ENCODE results near the gene TNS1.

Gene TNS1

DNA sequence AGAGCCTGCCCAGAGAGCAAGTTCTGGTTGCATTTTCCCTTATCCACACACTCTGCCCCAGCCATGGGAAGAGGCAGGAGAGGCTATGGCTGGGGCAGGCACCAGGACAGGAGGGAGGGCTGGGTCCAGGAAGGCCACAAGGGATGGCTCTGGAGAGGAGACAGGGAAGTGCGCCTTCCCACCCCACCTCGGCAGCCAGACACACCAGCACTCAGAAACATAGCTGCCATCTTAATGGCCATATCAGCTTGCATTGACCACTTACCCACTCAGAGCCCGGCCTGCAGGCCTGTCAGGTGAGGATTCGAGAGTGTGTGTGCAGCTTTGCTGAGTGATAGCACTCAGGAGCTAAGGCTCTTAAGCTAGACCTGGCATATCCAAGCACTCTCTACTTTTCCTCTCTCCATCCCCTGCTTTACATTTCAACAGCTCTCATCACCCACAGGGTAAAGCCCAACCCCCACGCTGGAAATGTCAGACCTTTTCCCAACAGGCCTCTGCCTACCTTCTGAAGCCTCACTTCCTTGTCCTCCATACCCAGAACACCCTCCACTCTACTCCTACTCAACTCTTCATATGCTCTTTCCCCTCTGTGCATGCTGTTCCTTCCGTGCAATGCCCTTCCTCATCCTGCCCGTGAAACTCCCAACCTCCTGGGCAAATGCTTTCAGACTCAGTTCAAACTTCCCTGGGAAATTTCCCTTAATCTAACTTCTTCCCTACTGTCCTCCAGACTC lies 147.9 kb downstream of the TNS1 start:
- Histone ChIP-seq H3K79me2 (ENCODE audit: low read length) (no peaks in the 10 kb centered on the region), H3K4me2 (ENCODE audit: low read depth, low read length) (no peak overlapping the region), H3K27ac (ENCODE audit: low read length) (no peak overlapping the region), H4K20me1 (ENCODE audit: insufficient read depth, low read length) (no peaks in the 10 kb centered on the region), H3F3A (ENCODE audit: insufficient read depth, low read length) (no peaks in the 10 kb centered on the region), H3K36me3 (replicated peaks; ENCODE audit: insufficient read depth, low read length) (no peaks in the 10 kb centered on the region), H3K9me3 (replicated peaks; ENCODE audit: insufficient read depth, low read length) (no peaks in the 10 kb centered on the region), H3K4me1 (ENCODE audit: low read length) (no peaks in the 10 kb centered on the region), H3K27me3 (replicated peaks; ENCODE audit: insufficient read depth, low read length) (0 out of 2 replicates have a peak, but pooled peaks cover 3% of the 10 kb centered on the region), H3K9ac (ENCODE audit: low read length) (no peak overlapping the region), H2AFZ (ENCODE audit: low read length) (no peak overlapping the region), H3K9me2 (replicated peaks; ENCODE audit: insufficient read depth, low read length) (no peaks in the 10 kb centered on the region), H3K4me3 (ENCODE audit: low read length) (no peak overlapping the region)
- no peak for DNase-seq
- TF ChIP-seq EZH2 (optimal IDR thresholded peaks at IDR 0.05; ENCODE audit: low read depth, low read length) = no peak
- no peak for TF ChIP-seq EZH2phosphoT487 (IDR thresholded peaks at IDR 0.05; ENCODE audit: low read length)
- TF ChIP-seq, protein P1, sequence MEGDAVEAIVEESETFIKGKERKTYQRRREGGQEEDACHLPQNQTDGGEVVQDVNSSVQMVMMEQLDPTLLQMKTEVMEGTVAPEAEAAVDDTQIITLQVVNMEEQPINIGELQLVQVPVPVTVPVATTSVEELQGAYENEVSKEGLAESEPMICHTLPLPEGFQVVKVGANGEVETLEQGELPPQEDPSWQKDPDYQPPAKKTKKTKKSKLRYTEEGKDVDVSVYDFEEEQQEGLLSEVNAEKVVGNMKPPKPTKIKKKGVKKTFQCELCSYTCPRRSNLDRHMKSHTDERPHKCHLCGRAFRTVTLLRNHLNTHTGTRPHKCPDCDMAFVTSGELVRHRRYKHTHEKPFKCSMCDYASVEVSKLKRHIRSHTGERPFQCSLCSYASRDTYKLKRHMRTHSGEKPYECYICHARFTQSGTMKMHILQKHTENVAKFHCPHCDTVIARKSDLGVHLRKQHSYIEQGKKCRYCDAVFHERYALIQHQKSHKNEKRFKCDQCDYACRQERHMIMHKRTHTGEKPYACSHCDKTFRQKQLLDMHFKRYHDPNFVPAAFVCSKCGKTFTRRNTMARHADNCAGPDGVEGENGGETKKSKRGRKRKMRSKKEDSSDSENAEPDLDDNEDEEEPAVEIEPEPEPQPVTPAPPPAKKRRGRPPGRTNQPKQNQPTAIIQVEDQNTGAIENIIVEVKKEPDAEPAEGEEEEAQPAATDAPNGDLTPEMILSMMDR (IDR thresholded peaks at IDR 0.05; ENCODE audit: low read length) = no peak

DNA sequence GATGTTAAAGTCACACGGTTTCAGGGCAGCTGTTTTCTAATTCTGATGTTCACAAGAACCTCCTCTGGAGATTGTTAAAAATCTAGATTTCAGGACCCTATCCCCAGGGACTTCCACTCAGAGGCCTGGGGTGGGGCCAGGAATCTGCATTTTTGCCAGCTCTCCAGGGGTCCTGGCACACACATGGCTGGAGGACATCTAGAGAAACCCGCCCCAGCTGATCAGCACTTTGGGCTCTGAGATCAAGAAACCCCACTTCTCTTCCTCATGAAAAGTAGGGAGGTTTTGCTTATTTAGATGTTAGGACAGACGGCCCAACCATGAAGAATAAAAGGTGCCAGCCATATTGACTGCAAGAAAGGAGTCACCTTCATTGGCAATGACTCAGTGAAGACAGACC lies 148.8 kb downstream of the TNS1 start:
- TF ChIP-seq EZH2 (optimal IDR thresholded peaks at IDR 0.05; ENCODE audit: low read depth, low read length) (no peak), EZH2phosphoT487 (IDR thresholded peaks at IDR 0.05; ENCODE audit: low read length) (no peak)
- TF ChIP-seq, protein P1 (IDR thresholded peaks at IDR 0.05; ENCODE audit: low read length) = no peak
- no peak for DNase-seq
- H3K4me1 ChIP-seq (ENCODE audit: low read length) = no peaks in the 10 kb centered on the region
- H3F3A ChIP-seq (ENCODE audit: insufficient read depth, low read length) = no peaks in the 10 kb centered on the region
- 0 out of 2 replicates have a peak, but pooled peaks cover 3% of the 10 kb centered on the region for H3K27me3 ChIP-seq (replicated peaks; ENCODE audit: insufficient read depth, low read length)
- H3K79me2 ChIP-seq (ENCODE audit: low read length) = no peaks in the 10 kb centered on the region
- no peak overlapping the region for H3K9ac ChIP-seq (ENCODE audit: low read length)
- no peak overlapping the region for H3K4me3 ChIP-seq (ENCODE audit: low read length)
- no peaks in the 10 kb centered on the region for H4K20me1 ChIP-seq (ENCODE audit: insufficient read depth, low read length)
- H3K9me3 ChIP-seq (replicated peaks; ENCODE audit: insufficient read depth, low read length) = no peaks in the 10 kb centered on the region
- H3K4me2 ChIP-seq (ENCODE audit: low read depth, low read length) = no peak overlapping the region
- no peak overlapping the region for H2AFZ ChIP-seq (ENCODE audit: low read length)
- H3K36me3 ChIP-seq (replicated peaks; ENCODE audit: insufficient read depth, low read length) = no peaks in the 10 kb centered on the region
- no peak overlapping the region for H3K27ac ChIP-seq (ENCODE audit: low read length)
- H3K9me2 ChIP-seq (replicated peaks; ENCODE audit: insufficient read depth, low read length) = no peaks in the 10 kb centered on the region

DNA sequence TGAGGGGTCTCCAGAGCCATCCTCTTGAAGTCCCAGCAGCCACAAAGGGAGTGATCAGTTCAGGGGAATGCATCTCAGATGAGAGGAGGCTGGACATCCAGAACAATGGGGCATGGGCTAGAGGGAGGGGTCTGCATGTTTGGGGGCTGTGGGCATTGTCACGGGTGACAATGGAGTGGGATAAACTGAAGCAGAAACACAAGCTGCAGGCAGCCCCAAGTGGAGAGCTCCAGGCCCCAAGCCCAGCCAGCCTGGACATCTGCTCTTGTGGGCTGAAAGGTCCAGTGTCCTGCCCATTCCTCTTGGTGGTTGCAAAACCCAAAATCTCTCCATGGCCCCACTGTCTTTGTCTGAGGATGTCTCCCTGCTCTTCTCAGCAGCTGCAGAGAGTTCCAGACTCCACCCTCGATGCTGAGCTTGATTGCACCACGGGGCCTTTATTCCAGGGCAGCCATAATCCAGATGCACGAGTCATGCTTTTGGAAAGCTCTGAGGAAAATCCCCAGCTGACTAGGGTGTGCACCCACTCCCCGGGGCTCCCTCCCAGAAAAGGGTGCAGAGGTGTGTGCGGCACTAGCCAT lies 149.4 kb downstream of the TNS1 start:
- Histone ChIP-seq H3K79me2 (ENCODE audit: low read length) (no peaks in the 10 kb centered on the region), H3K9me3 (replicated peaks; ENCODE audit: insufficient read depth, low read length) (no peaks in the 10 kb centered on the region), H3K4me1 (ENCODE audit: low read length) (no peaks in the 10 kb centered on the region), H3K27me3 (replicated peaks; ENCODE audit: insufficient read depth, low read length) (0 out of 2 replicates have a peak, but pooled peaks cover 3% of the 10 kb centered on the region), H2AFZ (ENCODE audit: low read length) (no peak overlapping the region), H3K4me2 (ENCODE audit: low read depth, low read length) (no peak overlapping the region), H3K27ac (ENCODE audit: low read length) (no peak overlapping the region), H3K9me2 (replicated peaks; ENCODE audit: insufficient read depth, low read length) (no peaks in the 10 kb centered on the region), H3K4me3 (ENCODE audit: low read length) (no peak overlapping the region), H3K36me3 (replicated peaks; ENCODE audit: insufficient read depth, low read length) (no peaks in the 10 kb centered on the region), H4K20me1 (ENCODE audit: insufficient read depth, low read length) (no peaks in the 10 kb centered on the region), H3K9ac (ENCODE audit: low read length) (no peak overlapping the region), H3F3A (ENCODE audit: insufficient read depth, low read length) (no peaks in the 10 kb centered on the region)
- no peak for TF ChIP-seq EZH2 (optimal IDR thresholded peaks at IDR 0.05; ENCODE audit: low read depth, low read length)
- no peak for TF ChIP-seq EZH2phosphoT487 (IDR thresholded peaks at IDR 0.05; ENCODE audit: low read length)
- TF ChIP-seq, protein P1 (IDR thresholded peaks at IDR 0.05; ENCODE audit: low read length) = no peak
- DNase-seq = no peak

All from MM.1S (cell line).